Endodermal cell (in vitro differentiated cells): ENCODE results near the gene KRTAP12-1. TPM values are rescaled to one million over a fixed set of nuclear protein-coding genes. Genes with fewer than 3 reads are reported as not detected.

Source experiments
- DNase-seq: peaks from one replicate; pipeline ENCODE4 v3.0.0-alpha.2; 2017
- H3K27ac ChIP-seq: 2 replicates; pipeline ENCODE4 v1.5.1; 2013; ENCODE audit warnings: mild to moderate bottlenecking, low read depth, low read length, moderate library complexity
- H3K27me3 ChIP-seq: 2 replicates; pipeline ENCODE4 v1.6.1; 2013; ENCODE audit warnings: mild to moderate bottlenecking, low read length, moderate library complexity; ENCODE audit not compliant: insufficient read depth, control insufficient read depth, poor library complexity, severe bottlenecking
- H3K36me3 ChIP-seq: 2 replicates; pipeline ENCODE4 v1.7.0; 2013; ENCODE audit warnings: mild to moderate bottlenecking, low read length, moderate library complexity; ENCODE audit not compliant: control insufficient read depth, insufficient read depth
- H3K4me1 ChIP-seq: one replicate; pipeline ENCODE4 v1.7.0; 2013; ENCODE audit warnings: low read length; ENCODE audit not compliant: control insufficient read depth, insufficient read depth
- H3K4me3 ChIP-seq: 2 replicates; pipeline ENCODE4 v1.5.1; 2013; ENCODE audit warnings: mild to moderate bottlenecking, low read length, moderate library complexity
- H3K9ac ChIP-seq: 2 replicates; pipeline ENCODE4 v1.6.1; 2013; ENCODE audit warnings: mild to moderate bottlenecking, low read length, moderate library complexity; ENCODE audit not compliant: poor library complexity, severe bottlenecking; ENCODE audit errors: extremely low read depth
- H3K9me3 ChIP-seq: 2 replicates; pipeline ENCODE4 v1.6.1; 2013; ENCODE audit warnings: mild to moderate bottlenecking, low read length, moderate library complexity; ENCODE audit not compliant: control insufficient read depth
- H3K27ac Mint-ChIP-seq: 2 replicates; pipeline ENCODE4 v1.8.0; 2020; ENCODE audit warnings: mixed read lengths
- H3K27me3 Mint-ChIP-seq: 2 replicates; pipeline ENCODE4 v1.8.0; 2021; ENCODE audit warnings: mild to moderate bottlenecking, mixed read lengths; ENCODE audit not compliant: insufficient read depth
- H3K36me3 Mint-ChIP-seq: 2 replicates; pipeline ENCODE4 v1.8.0; 2020; ENCODE audit warnings: low read depth, mixed read lengths
- H3K4me1 Mint-ChIP-seq: 2 replicates; pipeline ENCODE4 v1.8.0; 2020; ENCODE audit warnings: mixed read lengths
- H3K4me3 Mint-ChIP-seq: 2 replicates; pipeline ENCODE4 v1.8.0; 2020; ENCODE audit warnings: mild to moderate bottlenecking, moderate library complexity, mixed read lengths
- H3K9me3 Mint-ChIP-seq: 2 replicates; pipeline ENCODE4 v1.8.0; 2020; ENCODE audit warnings: mild to moderate bottlenecking, mixed read lengths
- WGBS, 2 experiments: methylation state at CpG; one replicate each; pipeline versions ENCODE4 v1.1.5 to v1.1.7; 2013; ENCODE audit warnings: missing lambda C conversion rate in 2 of 2, mixed read lengths in 1 of 2; ENCODE audit not compliant: insufficient coverage in 1 of 2, insufficient read length in 1 of 2; 5-methylcytosine and 5-hydroxymethylcytosine counted together
- total RNA-seq, 2 donors: library from RNA; stranded (reverse); fragmentation: NEBNext Ultra II Directional in 1 of 2; extraction: Animal tissue kit (Norgen Biotek cat#: 25700) in 1 of 2; gene quantifications; 2 replicates in 1 of 2; 3 replicates in 1 of 2; pipeline ENCODE4 v1.2.1, GENCODE V29; 2021
- TF ChIP-seq, protein P1 (sequence below): fragments of 200-600 bp; sonication (generic); conservative IDR thresholded peaks from 2 replicates; pipeline ENCODE4 v1.5.0; 2021; ENCODE audit warnings: antibody characterized with exemption, mild to moderate bottlenecking

KRTAP12-1 gene
- total RNA-seq, 2 donors from 2014 or later: not detected

DNA sequence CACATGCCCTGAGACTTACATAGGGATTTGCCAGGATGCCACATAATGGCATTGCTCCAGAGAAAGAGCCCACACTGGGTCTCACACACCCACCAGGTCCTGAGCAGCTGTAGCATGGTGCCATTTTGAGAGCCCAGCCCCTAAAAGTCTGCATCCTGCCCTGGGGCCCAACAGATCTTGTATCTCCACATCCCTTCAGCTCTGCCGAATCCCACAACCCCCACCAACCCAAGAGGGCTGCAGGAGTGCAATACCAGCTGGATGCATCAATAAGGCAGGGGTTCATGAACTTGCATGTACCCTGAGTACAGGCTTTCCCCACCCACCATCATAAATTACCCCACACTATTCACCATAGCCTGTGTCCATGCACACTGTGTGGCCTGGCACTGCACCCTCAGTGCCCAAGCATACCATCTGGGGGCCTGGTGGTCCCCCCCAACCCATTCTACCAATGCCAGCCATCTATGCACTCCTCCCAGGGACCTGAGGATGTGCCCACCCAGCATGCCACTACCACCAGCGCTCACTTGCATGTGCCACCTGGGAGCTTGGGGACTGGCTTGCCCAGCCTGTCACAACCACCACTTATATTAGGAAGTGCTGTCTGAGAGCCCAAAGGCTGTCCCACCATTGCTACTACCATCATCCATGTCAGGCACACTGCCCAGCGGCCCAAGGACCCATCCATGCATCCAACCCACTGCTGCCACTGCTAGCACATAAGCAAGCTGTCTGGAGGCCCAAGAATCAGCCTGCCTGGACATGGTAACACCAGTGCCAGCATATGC is 11.1 kb downstream of the KRTAP12-1 start:
- Histone ChIP-seq H3K9ac (no peak overlapping the region), H3K27me3 (no peaks in the 10 kb centered on the region), H3K36me3 (no peaks in the 10 kb centered on the region), H3K9me3 (peaks cover 50% of the 10 kb centered on the region), H3K4me1 (no peaks in the 10 kb centered on the region), H3K4me3 (no peak overlapping the region), H3K27ac (no peak overlapping the region)
- Mint-ChIP-seq H3K4me1 (no peaks in the 10 kb centered on the region), H3K27ac (no peak overlapping the region), H3K4me3 (no peak overlapping the region), H3K27me3 (peaks cover 8% of the 10 kb centered on the region), H3K36me3 (peaks cover 3% of the 10 kb centered on the region), H3K9me3 (peaks cover 59% of the 10 kb centered on the region)
- whole genome bisulfite sequencing, 2 experiments: 93% methylated on average over 3 of the region's 3 CpGs
- no peak for DNase-seq
- TF ChIP-seq, protein P1, sequence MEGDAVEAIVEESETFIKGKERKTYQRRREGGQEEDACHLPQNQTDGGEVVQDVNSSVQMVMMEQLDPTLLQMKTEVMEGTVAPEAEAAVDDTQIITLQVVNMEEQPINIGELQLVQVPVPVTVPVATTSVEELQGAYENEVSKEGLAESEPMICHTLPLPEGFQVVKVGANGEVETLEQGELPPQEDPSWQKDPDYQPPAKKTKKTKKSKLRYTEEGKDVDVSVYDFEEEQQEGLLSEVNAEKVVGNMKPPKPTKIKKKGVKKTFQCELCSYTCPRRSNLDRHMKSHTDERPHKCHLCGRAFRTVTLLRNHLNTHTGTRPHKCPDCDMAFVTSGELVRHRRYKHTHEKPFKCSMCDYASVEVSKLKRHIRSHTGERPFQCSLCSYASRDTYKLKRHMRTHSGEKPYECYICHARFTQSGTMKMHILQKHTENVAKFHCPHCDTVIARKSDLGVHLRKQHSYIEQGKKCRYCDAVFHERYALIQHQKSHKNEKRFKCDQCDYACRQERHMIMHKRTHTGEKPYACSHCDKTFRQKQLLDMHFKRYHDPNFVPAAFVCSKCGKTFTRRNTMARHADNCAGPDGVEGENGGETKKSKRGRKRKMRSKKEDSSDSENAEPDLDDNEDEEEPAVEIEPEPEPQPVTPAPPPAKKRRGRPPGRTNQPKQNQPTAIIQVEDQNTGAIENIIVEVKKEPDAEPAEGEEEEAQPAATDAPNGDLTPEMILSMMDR: no peak

DNA sequence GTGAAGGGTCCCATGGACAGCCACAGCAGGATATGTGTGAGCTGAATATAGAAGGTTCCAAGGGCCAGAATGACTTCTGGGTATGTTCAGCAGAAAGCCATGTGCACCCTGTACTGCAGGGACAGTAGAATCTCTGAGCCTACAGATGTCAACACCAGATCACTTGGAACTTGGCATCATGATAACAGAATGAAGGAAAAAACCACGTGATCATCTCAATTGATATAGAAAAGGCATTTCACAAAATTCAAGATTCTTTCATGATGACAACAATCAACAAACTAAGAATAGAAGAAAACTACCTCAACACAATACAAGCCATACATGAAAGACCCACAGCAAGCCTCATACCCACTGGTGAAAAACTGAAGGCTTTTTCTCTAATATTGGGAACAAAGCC is 14.4 kb downstream of the KRTAP12-1 start:
- H3K4me1 Mint-ChIP-seq: no peaks in the 10 kb centered on the region
- H3K9me3 Mint-ChIP-seq: peaks cover 47% of the 10 kb centered on the region
- Histone ChIP-seq H3K9me3 (peaks cover 38% of the 10 kb centered on the region), H3K27ac (no peak overlapping the region), H3K4me1 (no peaks in the 10 kb centered on the region), H3K36me3 (no peaks in the 10 kb centered on the region), H3K9ac (no peak overlapping the region), H3K27me3 (no peaks in the 10 kb centered on the region), H3K4me3 (no peak overlapping the region)
- TF ChIP-seq, protein P1: no peak
- no peak overlapping the region for H3K27ac Mint-ChIP-seq
- no peak for DNase-seq
- peaks cover 8% of the 10 kb centered on the region for H3K27me3 Mint-ChIP-seq
- no peak overlapping the region for H3K4me3 Mint-ChIP-seq
- no peaks in the 10 kb centered on the region for H3K36me3 Mint-ChIP-seq
- 60 to 84% methylated on average over 1 of the region's 1 CpG for WGBS, 2 experiments

DNA sequence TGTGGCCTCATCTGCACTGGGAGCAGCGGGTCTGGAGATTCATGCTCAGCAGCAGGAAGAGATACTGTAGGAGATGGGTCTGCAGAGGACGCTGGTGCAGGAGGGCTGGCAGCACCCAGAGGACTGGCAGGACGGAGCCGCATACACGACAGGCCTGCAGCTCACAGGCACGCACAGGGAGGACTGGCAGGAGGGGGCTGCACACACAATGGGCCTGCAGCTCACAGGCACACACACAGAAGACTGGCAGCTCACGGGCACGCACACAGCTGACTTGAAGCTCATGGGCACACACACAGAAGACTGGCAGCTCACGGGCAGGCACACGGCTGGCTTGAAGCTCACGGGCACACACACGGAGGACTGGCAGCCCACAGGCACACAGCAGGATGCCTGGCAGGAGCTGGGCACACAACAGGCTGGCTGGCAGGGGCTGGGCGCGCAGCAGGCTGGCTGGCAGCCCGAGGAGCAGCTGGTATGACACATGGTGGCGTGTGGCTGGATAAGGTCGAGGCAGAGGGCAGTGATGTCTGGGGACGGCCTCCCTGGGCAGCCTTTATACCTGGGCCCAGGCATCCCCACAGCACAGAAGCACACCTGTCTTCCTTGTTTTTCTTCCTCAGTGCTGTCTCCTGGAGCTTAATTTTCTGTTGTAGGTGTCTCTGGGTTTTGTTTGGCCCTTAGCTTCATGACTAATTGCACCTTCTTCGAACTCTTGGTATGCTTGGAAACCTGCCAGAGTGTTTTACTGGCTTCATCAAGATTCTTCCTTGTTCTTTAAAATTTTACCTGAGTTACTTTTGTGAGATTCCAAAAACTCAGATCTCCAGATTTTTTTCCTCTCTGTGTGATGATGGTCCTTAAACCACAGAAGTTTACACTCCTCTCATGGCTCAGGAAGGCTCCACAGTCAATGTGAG is 15.3 kb downstream of the KRTAP12-1 start, which contains the start of gene KRTAP12-2:
KRTAP12-2 (minus strand) TSS at position 527 of the 920 bp plus-strand sequence; CDS start at position 486, 41 bp downstream.
- 86% methylated on average over 12 to 19 of the region's 19 CpGs for WGBS, 2 experiments
- no peaks in the 10 kb centered on the region for H3K27me3 ChIP-seq
- H3K4me3 Mint-ChIP-seq: no peak within 1 kb of the TSS
- no peak within 1 kb of the TSS for H3K9ac ChIP-seq
- H3K36me3 Mint-ChIP-seq: no peaks in the 10 kb centered on the region
- no peaks in the 10 kb centered on the region for H3K36me3 ChIP-seq
- peaks cover 28% of the 10 kb centered on the region for H3K9me3 ChIP-seq
- peaks cover 2% of the 10 kb centered on the region for H3K4me1 Mint-ChIP-seq
- H3K4me1 ChIP-seq: no peaks in the 10 kb centered on the region
- TF ChIP-seq, protein P1: no peak
- no peak within 1 kb of the TSS for H3K4me3 ChIP-seq
- no peak within 1 kb of the TSS for H3K27ac ChIP-seq
- no peak within 1 kb of the TSS for H3K27ac Mint-ChIP-seq
- peaks cover 40% of the 10 kb centered on the region for H3K9me3 Mint-ChIP-seq
- no peak for DNase-seq
- peaks cover 8% of the 10 kb centered on the region for H3K27me3 Mint-ChIP-seq
